Measurements from ENCODE around the gene MR1.

Gene MR1

GRCh38 chr1:181104790-181105133, 71.0 kb downstream of the MR1 start:
- in situ Hi-C loops (cut with MboI; ENCODE audit: low sequenced_read_pairs), result no loop called here

GRCh38 chr1:181105134-181106021, 71.6 kb downstream of the MR1 start:
- in situ Hi-C loops (cut with MboI; ENCODE audit: low sequenced_read_pairs), result no loop called here

- in situ Hi-C loops (cut with MboI; ENCODE audit: low sequenced_read_pairs), result no loop called here
Observed at GRCh38 chr1:181106022-181106312, 72.2 kb downstream of the MR1 start.

GRCh38 chr1:181106479-181106878, 72.7 kb downstream of the MR1 start:
- in situ Hi-C loops (cut with MboI; ENCODE audit: low sequenced_read_pairs), result no loop called here

GRCh38 chr1:181107711-181108110, 73.9 kb downstream of the MR1 start:
- in situ Hi-C loops (cut with MboI; ENCODE audit: low sequenced_read_pairs), result no loop called here

- in situ Hi-C loops (cut with MboI; ENCODE audit: low sequenced_read_pairs), result no loop called here
Observed at GRCh38 chr1:181108304-181108867, 74.6 kb downstream of the MR1 start.

- in situ Hi-C loops (cut with MboI; ENCODE audit: low sequenced_read_pairs), result no loop called here
Observed at GRCh38 chr1:181110013-181110412, 76.2 kb downstream of the MR1 start.

Data from HL-60/S4 treated with phorbol 12-myristate 13-acetate at 8.2 ng/mL for 4 days and 3 days (cell line).